WTC11 (cell line): ENCODE measurements around the gene SMIM1. TPM values are rescaled to one million over a fixed set of nuclear protein-coding genes. Genes with fewer than 3 reads are reported as not detected.

ENCODE experiments used
- ATAC-seq: fragments of 200-7000 bp; cut with Tn5 transposase; 2 replicates; pipeline ENCODE4 v1.10.0; 2021; ENCODE audit warnings: mild to moderate bottlenecking, moderate library complexity
- CTCF ChIA-PET: fragments of 300-600 bp; sonication (Branson Sonifier 250); formaldehyde crosslinking; loops from one replicate; lab custom pipeline; 2021; ENCODE audit warnings: antibody characterized with exemption; lab: Charles Lee
- POLR2A ChIA-PET: fragments of 350-600 bp; sonication (Branson Sonifier 250); formaldehyde crosslinking; loops from one replicate; lab custom pipeline; 2021; ENCODE audit warnings: antibody characterized with exemption; lab: Charles Lee
- DNase-seq: peaks from one replicate; pipeline ENCODE4 v3.0.0; 2021; ENCODE audit warnings: low spot score
- H3K27ac Mint-ChIP-seq: 2 replicates; pipeline ENCODE4 v1.8.0; 2021; ENCODE audit warnings: mixed read lengths
- H3K27me3 Mint-ChIP-seq: 2 replicates; pipeline ENCODE4 v1.8.0; 2021; ENCODE audit warnings: low read depth, mild to moderate bottlenecking, moderate library complexity, mixed read lengths
- H3K36me3 Mint-ChIP-seq: 2 replicates; pipeline ENCODE4 v1.8.0; 2021; ENCODE audit warnings: mixed read lengths
- H3K4me1 Mint-ChIP-seq: 2 replicates; pipeline ENCODE4 v1.8.0; 2022; ENCODE audit warnings: mixed read lengths
- H3K4me3 Mint-ChIP-seq: 2 replicates; pipeline ENCODE4 v1.8.0; 2021; ENCODE audit warnings: mild to moderate bottlenecking, moderate library complexity, mixed read lengths
- H3K9me3 Mint-ChIP-seq: 2 replicates; pipeline ENCODE4 v1.8.0; 2021; ENCODE audit warnings: mixed read lengths
- AFF4 ChIP-seq: sonication (generic); formaldehyde crosslinking; IDR thresholded peaks from 2 replicates; pipeline ENCODE4 v1.8.1; 2023; ENCODE audit warnings: mild to moderate bottlenecking, missing genetic modification reagents, borderline replicate concordance
- AR ChIP-seq: fragments of 250-450 bp; sonication (Bioruptor Pico); IDR thresholded peaks from 2 replicates; pipeline ENCODE4 v1.9.0; 2021; ENCODE audit warnings: mild to moderate bottlenecking
- ELF4 ChIP-seq: sonication (generic); formaldehyde crosslinking; IDR thresholded peaks from 2 replicates; pipeline ENCODE4 v1.8.1; 2022; ENCODE audit warnings: low read depth, mild to moderate bottlenecking, moderate library complexity, missing genetic modification reagents
- IRF2 ChIP-seq: sonication (generic); formaldehyde crosslinking; IDR thresholded peaks from 2 replicates; pipeline ENCODE4 v1.8.0; 2022; ENCODE audit warnings: low read depth, missing genetic modification reagents, borderline replicate concordance
- KAT7 ChIP-seq: sonication (generic); formaldehyde crosslinking; IDR thresholded peaks from 2 replicates; pipeline ENCODE4 v1.8.1; 2023; ENCODE audit warnings: missing genetic modification reagents, mild to moderate bottlenecking, borderline replicate concordance
- OVOL2 ChIP-seq: fragments of 250-450 bp; sonication (Bioruptor Pico); IDR thresholded peaks from 2 replicates; pipeline ENCODE4 v1.9.0; 2021; ENCODE audit warnings: mild to moderate bottlenecking, borderline replicate concordance
- PRRX2 ChIP-seq: fragments of 250-450 bp; sonication (Bioruptor Pico); IDR thresholded peaks from 2 replicates; pipeline ENCODE4 v1.8.0; 2021; ENCODE audit warnings: mild to moderate bottlenecking
- TEAD4 ChIP-seq: sonication (generic); formaldehyde crosslinking; IDR thresholded peaks from 2 replicates; pipeline ENCODE4 v1.8.0; 2022; ENCODE audit warnings: mild to moderate bottlenecking, missing genetic modification reagents
- ZMAT4 ChIP-seq: fragments of 250-450 bp; sonication (Bioruptor Pico); IDR thresholded peaks from 2 replicates; pipeline ENCODE4 v1.9.0; 2021; ENCODE audit warnings: mild to moderate bottlenecking
- ZNF138 ChIP-seq: sonication (generic); formaldehyde crosslinking; conservative IDR thresholded peaks from 2 replicates; pipeline ENCODE4 v1.8.1; 2022; ENCODE audit warnings: mild to moderate bottlenecking, moderate library complexity, missing genetic modification reagents
- ZNF263 ChIP-seq: sonication (generic); formaldehyde crosslinking; IDR thresholded peaks from 2 replicates; pipeline ENCODE4 v1.8.1; 2022; ENCODE audit warnings: low read depth, mild to moderate bottlenecking, moderate library complexity, missing genetic modification reagents
- ZNF423 ChIP-seq: fragments of 250-450 bp; sonication (Bioruptor Pico); IDR thresholded peaks from 2 replicates; pipeline ENCODE4 v2.1.2; 2022; ENCODE audit warnings: mild to moderate bottlenecking, moderate library complexity
- ZNF512 ChIP-seq: sonication (generic); formaldehyde crosslinking; IDR thresholded peaks from 2 replicates; pipeline ENCODE4 v1.8.1; 2022; ENCODE audit warnings: missing genetic modification reagents, borderline replicate concordance
- total RNA-seq: library from RNA; stranded (reverse); gene quantifications from 3 replicates; pipeline ENCODE4 v1.2.3, GENCODE V29; 2021
- TF ChIP-seq, protein P1 (sequence below): fragments of 250-450 bp; sonication (Bioruptor Pico); conservative IDR thresholded peaks from 2 replicates; pipeline ENCODE4 v1.9.0; 2021; ENCODE audit warnings: mild to moderate bottlenecking
- TF ChIP-seq, protein P2 (sequence below): sonication (generic); formaldehyde crosslinking; IDR thresholded peaks from 2 replicates; pipeline ENCODE4 v1.8.1; 2023; ENCODE audit warnings: mild to moderate bottlenecking, missing genetic modification reagents, moderate library complexity
- TF ChIP-seq, protein P3 (sequence below): fragments of 250-450 bp; sonication (Bioruptor Pico); IDR thresholded peaks from 2 replicates; pipeline ENCODE4 v1.9.0; 2021; ENCODE audit warnings: moderate library complexity, mild to moderate bottlenecking, inconsistent platforms, borderline replicate concordance
- TF ChIP-seq, protein P4 (sequence below): sonication (generic); formaldehyde crosslinking; IDR thresholded peaks from 2 replicates; pipeline ENCODE4 v1.8.0; 2022; ENCODE audit warnings: missing genetic modification reagents

Gene SMIM1
- total RNA-seq, 1 experiment from 2014 or later, result 10.2 TPM

- ChIA-PET POLR2A (no interaction called here), CTCF (no interaction called here)
- TF ChIP-seq ZNF423 (CRISPR knock-in tag) (no peak), ZNF263 (CRISPR knock-in tag) (no peak), AFF4 (CRISPR knock-in tag) (no peak), OVOL2 (CRISPR knock-in tag) (no peak), PRRX2 (no peak), ZNF512 (CRISPR knock-in tag) (no peak), ZNF138 (CRISPR knock-in tag) (no peak), ELF4 (CRISPR knock-in tag) (no peak), AR (CRISPR knock-in tag) (no peak), ZMAT4 (CRISPR knock-in tag) (no peak), TEAD4 (no peak), IRF2 (CRISPR knock-in tag) (no peak), KAT7 (no peak)
- TF ChIP-seq, protein P1, sequence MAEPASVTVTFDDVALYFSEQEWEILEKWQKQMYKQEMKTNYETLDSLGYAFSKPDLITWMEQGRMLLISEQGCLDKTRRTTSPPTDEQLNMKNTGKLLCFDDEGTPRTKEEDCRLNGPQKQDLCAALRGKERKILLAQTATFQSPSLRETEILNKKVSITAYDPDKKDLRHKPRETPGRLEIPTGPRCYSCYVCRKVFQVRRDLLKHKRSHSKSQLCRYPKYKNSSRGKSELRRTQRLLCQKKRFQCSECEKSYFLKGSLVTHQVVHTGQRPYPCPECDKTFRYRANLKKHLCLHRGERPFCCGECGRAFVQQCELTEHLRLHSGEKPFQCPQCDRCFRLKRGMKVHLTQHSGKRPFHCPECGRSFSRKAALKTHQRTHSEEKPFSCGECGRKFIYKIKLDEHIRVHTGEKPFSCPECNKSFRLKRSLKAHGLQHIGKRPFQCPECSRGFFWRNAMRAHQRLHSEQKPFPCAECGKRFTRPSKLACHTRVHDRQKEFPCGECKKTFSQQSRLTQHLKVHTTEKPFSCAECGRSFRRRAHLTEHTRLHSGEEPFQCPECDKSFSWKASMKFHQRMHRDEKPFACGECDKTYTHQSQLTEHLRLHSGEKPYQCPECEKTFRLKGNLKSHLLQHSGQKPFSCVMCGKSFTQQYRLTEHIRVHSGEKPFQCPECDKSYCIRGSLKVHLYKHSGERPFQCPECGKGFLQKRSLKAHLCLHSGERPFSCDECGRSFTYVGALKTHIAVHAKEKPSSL (CRISPR knock-in tag), result no peak
- TF ChIP-seq, protein P2, sequence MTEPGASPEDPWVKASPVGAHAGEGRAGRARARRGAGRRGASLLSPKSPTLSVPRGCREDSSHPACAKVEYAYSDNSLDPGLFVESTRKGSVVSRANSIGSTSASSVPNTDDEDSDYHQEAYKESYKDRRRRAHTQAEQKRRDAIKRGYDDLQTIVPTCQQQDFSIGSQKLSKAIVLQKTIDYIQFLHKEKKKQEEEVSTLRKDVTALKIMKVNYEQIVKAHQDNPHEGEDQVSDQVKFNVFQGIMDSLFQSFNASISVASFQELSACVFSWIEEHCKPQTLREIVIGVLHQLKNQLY (CRISPR knock-in tag), result no peak
- TF ChIP-seq, protein P3, sequence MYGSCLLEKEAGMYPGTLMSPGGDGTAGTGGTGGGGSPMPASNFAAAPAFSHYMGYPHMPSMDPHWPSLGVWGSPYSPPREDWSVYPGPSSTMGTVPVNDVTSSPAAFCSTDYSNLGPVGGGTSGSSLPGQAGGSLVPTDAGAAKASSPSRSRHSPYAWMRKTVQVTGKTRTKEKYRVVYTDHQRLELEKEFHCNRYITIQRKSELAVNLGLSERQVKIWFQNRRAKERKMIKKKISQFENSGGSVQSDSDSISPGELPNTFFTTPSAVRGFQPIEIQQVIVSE (CRISPR knock-in tag), result no peak
- TF ChIP-seq, protein P4, sequence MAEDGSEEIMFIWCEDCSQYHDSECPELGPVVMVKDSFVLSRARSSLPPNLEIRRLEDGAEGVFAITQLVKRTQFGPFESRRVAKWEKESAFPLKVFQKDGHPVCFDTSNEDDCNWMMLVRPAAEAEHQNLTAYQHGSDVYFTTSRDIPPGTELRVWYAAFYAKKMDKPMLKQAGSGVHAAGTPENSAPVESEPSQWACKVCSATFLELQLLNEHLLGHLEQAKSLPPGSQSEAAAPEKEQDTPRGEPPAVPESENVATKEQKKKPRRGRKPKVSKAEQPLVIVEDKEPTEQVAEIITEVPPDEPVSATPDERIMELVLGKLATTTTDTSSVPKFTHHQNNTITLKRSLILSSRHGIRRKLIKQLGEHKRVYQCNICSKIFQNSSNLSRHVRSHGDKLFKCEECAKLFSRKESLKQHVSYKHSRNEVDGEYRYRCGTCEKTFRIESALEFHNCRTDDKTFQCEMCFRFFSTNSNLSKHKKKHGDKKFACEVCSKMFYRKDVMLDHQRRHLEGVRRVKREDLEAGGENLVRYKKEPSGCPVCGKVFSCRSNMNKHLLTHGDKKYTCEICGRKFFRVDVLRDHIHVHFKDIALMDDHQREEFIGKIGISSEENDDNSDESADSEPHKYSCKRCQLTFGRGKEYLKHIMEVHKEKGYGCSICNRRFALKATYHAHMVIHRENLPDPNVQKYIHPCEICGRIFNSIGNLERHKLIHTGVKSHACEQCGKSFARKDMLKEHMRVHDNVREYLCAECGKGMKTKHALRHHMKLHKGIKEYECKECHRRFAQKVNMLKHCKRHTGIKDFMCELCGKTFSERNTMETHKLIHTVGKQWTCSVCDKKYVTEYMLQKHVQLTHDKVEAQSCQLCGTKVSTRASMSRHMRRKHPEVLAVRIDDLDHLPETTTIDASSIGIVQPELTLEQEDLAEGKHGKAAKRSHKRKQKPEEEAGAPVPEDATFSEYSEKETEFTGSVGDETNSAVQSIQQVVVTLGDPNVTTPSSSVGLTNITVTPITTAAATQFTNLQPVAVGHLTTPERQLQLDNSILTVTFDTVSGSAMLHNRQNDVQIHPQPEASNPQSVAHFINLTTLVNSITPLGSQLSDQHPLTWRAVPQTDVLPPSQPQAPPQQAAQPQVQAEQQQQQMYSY (CRISPR knock-in tag), result no peak
- Mint-ChIP-seq H3K36me3 (no peaks in the 10 kb centered on the region; the same call in 1 of the 2 replicates), H3K4me3 (no peak overlapping the region), H3K27me3 (no peaks in the 10 kb centered on the region; the same call in 1 of the 2 replicates), H3K27ac (no peak overlapping the region), H3K9me3 (peaks cover 4% of the 10 kb centered on the region), H3K4me1 (peaks cover 2% of the 10 kb centered on the region)
- ATAC-seq (no peak), DNase-seq (no peak)
Observed at GRCh38 chr1:3814065-3814464, 41.5 kb downstream of the SMIM1 start.
